ENCODE measurements around the gene FLT1. TPM values are rescaled to one million over a fixed set of nuclear protein-coding genes. Genes with fewer than 3 reads are reported as not detected.

Gene FLT1
- total RNA-seq, 2 donors from 2014 or later: 3.2 to 10.3 TPM

GRCh38 chr13:28538932-28539331 lies 44.0 kb upstream of the FLT1 start:
- H3K4me3 Mint-ChIP-seq: no peak overlapping the region
- H3K27me3 Mint-ChIP-seq (ENCODE audit: insufficient read depth): peaks cover 33% of the 10 kb centered on the region
- no peak overlapping the region for H3K27ac ChIP-seq (ENCODE audit: low read depth, low read length)
- 93 to 100% methylated on average over 2 to 3 of the region's 3 CpGs for WGBS, 2 experiments (ENCODE audit: insufficient coverage in 1 of 2, insufficient read length in 1 of 2)
- H3K9ac ChIP-seq (ENCODE audit: extremely low read depth, low read length, poor library complexity, severe bottlenecking): no peak overlapping the region
- no peak overlapping the region for H3K27ac Mint-ChIP-seq
- DNase-seq: no peak
- H3K36me3 Mint-ChIP-seq (ENCODE audit: low read depth): no peaks in the 10 kb centered on the region
- peaks cover 1% of the 10 kb centered on the region for H3K27me3 ChIP-seq (ENCODE audit: control insufficient read depth, insufficient read depth, low read length, poor library complexity, severe bottlenecking)
- H3K36me3 ChIP-seq (ENCODE audit: control insufficient read depth, insufficient read depth, low read length): peaks cover 2% of the 10 kb centered on the region
- no peaks in the 10 kb centered on the region for H3K4me1 ChIP-seq (ENCODE audit: control insufficient read depth, insufficient read depth, low read length)
- no peaks in the 10 kb centered on the region for H3K4me1 Mint-ChIP-seq
- no peak for TF ChIP-seq CTCF (conservative IDR thresholded peaks at IDR 0.05)
- H3K9me3 Mint-ChIP-seq: peaks cover 34% of the 10 kb centered on the region
- H3K9me3 ChIP-seq (ENCODE audit: control insufficient read depth, low read length): peaks cover 39% of the 10 kb centered on the region
- H3K4me3 ChIP-seq (ENCODE audit: low read length): no peak overlapping the region

DNA sequence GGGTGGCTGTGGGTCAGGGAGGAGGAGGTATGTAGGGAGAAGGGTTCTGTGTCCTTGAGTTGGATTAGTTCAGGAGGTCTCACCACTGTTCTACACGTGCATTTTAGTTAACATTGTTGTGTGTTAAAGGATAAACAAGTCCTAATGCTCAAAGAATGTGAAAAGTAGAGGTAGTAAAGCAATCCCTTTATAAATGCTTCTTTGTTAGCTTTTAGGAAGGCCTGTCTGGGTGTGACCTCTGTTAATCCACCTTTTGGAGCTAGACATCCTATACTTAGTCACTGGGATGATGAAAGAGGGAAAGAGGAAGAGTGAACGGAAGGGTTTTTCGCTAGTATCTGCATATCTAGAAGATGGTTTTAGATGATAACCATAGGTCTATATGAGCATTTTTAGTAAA lies 42.2 kb upstream of the FLT1 start:
- Histone ChIP-seq H3K27me3 (ENCODE audit: control insufficient read depth, insufficient read depth, low read length, poor library complexity, severe bottlenecking) (peaks cover 13% of the 10 kb centered on the region), H3K36me3 (ENCODE audit: control insufficient read depth, insufficient read depth, low read length) (no peaks in the 10 kb centered on the region), H3K4me1 (ENCODE audit: control insufficient read depth, insufficient read depth, low read length) (no peaks in the 10 kb centered on the region), H3K9me3 (ENCODE audit: control insufficient read depth, low read length) (peaks cover 24% of the 10 kb centered on the region), H3K4me3 (ENCODE audit: low read length) (no peak overlapping the region), H3K9ac (ENCODE audit: extremely low read depth, low read length, poor library complexity, severe bottlenecking) (no peak overlapping the region), H3K27ac (ENCODE audit: low read depth, low read length) (no peak overlapping the region)
- Mint-ChIP-seq H3K27ac (no peak overlapping the region), H3K36me3 (ENCODE audit: low read depth) (no peaks in the 10 kb centered on the region), H3K9me3 (peaks cover 24% of the 10 kb centered on the region), H3K27me3 (ENCODE audit: insufficient read depth) (peaks cover 36% of the 10 kb centered on the region), H3K4me1 (peaks cover 6% of the 10 kb centered on the region), H3K4me3 (no peak overlapping the region)
- WGBS, 2 experiments (ENCODE audit: insufficient coverage in 1 of 2, insufficient read length in 1 of 2): 89 to 90% methylated on average over 3 of the region's 3 CpGs
- DNase-seq: no peak
- no peak for TF ChIP-seq CTCF (conservative IDR thresholded peaks at IDR 0.05)

DNA sequence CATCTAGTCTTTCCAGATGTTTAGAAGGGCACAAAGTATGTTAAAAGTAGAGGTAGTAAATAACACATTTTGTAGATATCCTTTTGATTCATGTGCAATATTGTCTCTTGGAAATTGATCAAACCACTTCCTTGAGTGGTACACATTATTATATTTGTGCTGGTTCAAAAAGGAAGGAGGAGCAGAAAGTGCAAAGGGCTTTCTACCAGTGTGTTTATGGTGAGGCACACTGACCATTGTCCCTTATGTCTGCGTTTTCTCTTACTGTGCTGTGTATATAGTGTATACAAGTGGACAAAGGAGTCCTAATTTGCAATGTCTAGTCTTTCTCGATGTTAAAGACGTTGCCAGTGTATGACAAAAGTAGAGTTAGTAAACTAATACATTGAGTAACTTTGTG lies 41.4 kb upstream of the FLT1 start:
- no peak for DNase-seq
- Mint-ChIP-seq H3K4me3 (no peak overlapping the region), H3K4me1 (peaks cover 6% of the 10 kb centered on the region), H3K27ac (no peak overlapping the region), H3K27me3 (ENCODE audit: insufficient read depth) (peaks cover 33% of the 10 kb centered on the region), H3K9me3 (peaks cover 24% of the 10 kb centered on the region), H3K36me3 (ENCODE audit: low read depth) (no peaks in the 10 kb centered on the region)
- Histone ChIP-seq H3K9ac (ENCODE audit: extremely low read depth, low read length, poor library complexity, severe bottlenecking) (no peak overlapping the region), H3K9me3 (ENCODE audit: control insufficient read depth, low read length) (peaks cover 17% of the 10 kb centered on the region), H3K27ac (ENCODE audit: low read depth, low read length) (no peak overlapping the region), H3K4me1 (ENCODE audit: control insufficient read depth, insufficient read depth, low read length) (no peaks in the 10 kb centered on the region), H3K36me3 (ENCODE audit: control insufficient read depth, insufficient read depth, low read length) (no peaks in the 10 kb centered on the region), H3K27me3 (ENCODE audit: control insufficient read depth, insufficient read depth, low read length, poor library complexity, severe bottlenecking) (peaks cover 21% of the 10 kb centered on the region), H3K4me3 (ENCODE audit: low read length) (no peak overlapping the region)
- TF ChIP-seq CTCF (conservative IDR thresholded peaks at IDR 0.05): no peak
- 86 to 97% methylated on average over 3 of the region's 3 CpGs for WGBS, 2 experiments (ENCODE audit: insufficient coverage in 1 of 2, insufficient read length in 1 of 2)
